ENCODE data around the gene MMP23B. TPM values are rescaled to one million over a fixed set of nuclear protein-coding genes. Genes with fewer than 3 reads are reported as not detected.
A peak's percentile ranks its signal among the peaks of the same experiment; 100 is the strongest.

Gene MMP23B
- total RNA-seq, 3 donors from 2014 or later: 7.2 to 8.7 (median 7.4) TPM

- H3K4me1 ChIP-seq (ENCODE audit: low read depth): peaks cover 12% of the 10 kb centered on the region
- intact Hi-C loops (cut with DNase I, micrococcal nuclease): no loop called here
- no peaks in the 10 kb centered on the region for H3K36me3 ChIP-seq (ENCODE audit: low read depth)
- peak in 2 of 3 donors; percentile 54 to 61 for DNase-seq
- ATAC-seq: no peak
- H3K9me3 ChIP-seq: no peaks in the 10 kb centered on the region
- TF ChIP-seq CTCF (IDR thresholded peaks at IDR 0.05): no peak
- H3K4me3 ChIP-seq: no peak overlapping the region
Measured at GRCh38 chr1:1626207-1627141, 5.5 kb upstream of the MMP23B start.

GRCh38 chr1:1627261-1627828, 4.6 kb upstream of the MMP23B start:
- peak; percentile 76 for ATAC-seq
- peaks cover 19% of the 10 kb centered on the region for H3K4me1 ChIP-seq (ENCODE audit: low read depth)
- peak; percentile 88 to 92 (median 88) for DNase-seq
- intact Hi-C loops (cut with DNase I, micrococcal nuclease): no loop called here
- no peaks in the 10 kb centered on the region for H3K9me3 ChIP-seq
- no peak overlapping the region for H3K4me3 ChIP-seq
- TF ChIP-seq CTCF (IDR thresholded peaks at IDR 0.05): no peak
- no peaks in the 10 kb centered on the region for H3K36me3 ChIP-seq (ENCODE audit: low read depth)

GRCh38 chr1:1627829-1628753, 3.9 kb upstream of the MMP23B start:
- H3K4me1 ChIP-seq (ENCODE audit: low read depth): peaks cover 19% of the 10 kb centered on the region
- no peak overlapping the region for H3K4me3 ChIP-seq
- DNase-seq: peak in 2 of 3 donors; percentile 53 to 67
- no peaks in the 10 kb centered on the region for H3K9me3 ChIP-seq
- intact Hi-C loops (cut with DNase I, micrococcal nuclease): no loop called here
- H3K36me3 ChIP-seq (ENCODE audit: low read depth): no peaks in the 10 kb centered on the region
- TF ChIP-seq CTCF (IDR thresholded peaks at IDR 0.05): no peak
- ATAC-seq: no peak

GRCh38 chr1:1628754-1629429, 3.1 kb upstream of the MMP23B start:
- ATAC-seq: no peak
- no peak for TF ChIP-seq CTCF (IDR thresholded peaks at IDR 0.05)
- intact Hi-C loops (cut with DNase I, micrococcal nuclease): no loop called here

More at GRCh38 chr1:1628754-1629429, 3.1 kb upstream of the MMP23B start:
- Histone ChIP-seq H3K9me3 (no peaks in the 10 kb centered on the region), H3K4me1 (ENCODE audit: low read depth) (peaks cover 19% of the 10 kb centered on the region), H3K36me3 (ENCODE audit: low read depth) (no peaks in the 10 kb centered on the region), H3K4me3 (no peak overlapping the region)
- DNase-seq: peak in 1 of 3 donors; percentile 64
